Sigmoid colon (tissue), 4 donors: ENCODE data around the gene NID1.

Experiments used
- CTCF ChIP-seq, 4 experiments: fragments of 450-650 bp in 3 of 4; fragments of 200-600 bp in 1 of 4; IDR thresholded peaks; one replicate each; pipeline ENCODE4 v1.5.1; 2016 to 2019; ENCODE audit warnings: antibody characterized with exemption in 4 of 4, mild to moderate bottlenecking in 3 of 4, moderate library complexity in 2 of 4
- EP300 ChIP-seq, 4 donors: sonication (generic); formaldehyde crosslinking; IDR thresholded peaks; one replicate each; pipeline ENCODE4 v1.6.1; 2017; ENCODE audit warnings: antibody characterized with exemption in 4 of 4
- POLR2A ChIP-seq, 2 donors: fragments of 450-650 bp; IDR thresholded peaks; one replicate each; pipeline ENCODE4 v1.6.1; 2016; ENCODE audit warnings: antibody characterized with exemption in 2 of 2, mild to moderate bottlenecking in 2 of 2, moderate library complexity in 2 of 2
- POLR2AphosphoS5 ChIP-seq, 4 donors: sonication (generic); formaldehyde crosslinking; IDR thresholded peaks; one replicate each; pipeline ENCODE4 v1.6.1; 2017; ENCODE audit warnings: antibody characterized with exemption in 4 of 4

DNA sequence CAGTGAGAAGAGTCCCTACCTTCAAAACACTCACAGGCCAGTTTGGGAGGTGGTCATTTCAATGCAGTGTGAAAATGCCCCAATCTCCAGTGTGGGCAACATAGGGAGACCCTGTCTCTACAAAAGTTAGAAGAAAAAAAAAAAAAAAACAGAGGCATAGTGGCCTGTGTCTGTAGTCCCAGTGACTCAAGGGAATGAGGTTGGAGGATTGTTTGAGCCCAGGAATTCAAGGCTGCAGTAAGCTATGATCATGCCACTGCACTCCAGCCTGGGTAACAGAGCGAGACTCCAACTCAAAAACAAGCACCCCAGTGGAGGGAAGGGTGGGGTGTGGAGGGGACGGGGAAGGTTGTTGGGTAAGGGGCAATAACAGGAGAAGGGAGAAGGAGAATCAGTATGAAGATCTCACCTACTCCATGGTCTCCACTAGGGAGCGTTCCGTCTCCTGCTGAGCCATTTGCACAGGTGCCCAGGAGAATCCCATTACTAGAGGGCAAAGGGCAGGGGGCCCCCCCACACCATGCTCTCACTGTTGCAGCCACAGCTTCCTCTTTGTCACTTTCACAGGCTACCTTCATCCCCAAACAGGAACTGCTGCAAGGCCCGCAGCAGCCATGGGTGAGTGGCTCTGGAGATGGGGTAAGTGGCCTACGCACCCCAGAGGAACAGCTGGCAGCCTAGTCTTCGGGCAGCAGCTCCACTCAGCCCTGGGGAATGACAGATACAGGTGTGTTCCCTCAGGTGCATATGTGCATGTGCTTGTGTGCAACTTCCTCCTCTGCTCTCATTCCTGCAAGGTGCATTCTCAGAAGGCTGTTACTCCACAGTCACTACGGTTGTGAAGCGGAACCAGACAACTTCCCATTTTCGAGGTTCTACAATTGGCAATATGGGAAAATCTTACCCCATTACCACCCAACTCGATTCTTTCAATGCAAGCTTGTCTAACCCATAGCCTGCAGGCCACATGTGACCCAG lies 110.3 kb downstream of the NID1 start:
- TF ChIP-seq CTCF (IDR thresholded peaks at IDR 0.05), result no peak
- no peak for TF ChIP-seq POLR2A (IDR thresholded peaks at IDR 0.05)
- no peak for TF ChIP-seq POLR2AphosphoS5 (IDR thresholded peaks at IDR 0.05)
- TF ChIP-seq EP300 (IDR thresholded peaks at IDR 0.05), result no peak
